NCI-H146 (cell line): ENCODE data around the gene AKR1C3.
"Not testable (repeated sequence)": the region's sequence is repeated elsewhere in the genome, so short reads cannot be mapped to it uniquely, and the experiment has no call there.

Experiments used
- DNase-seq: peaks from one replicate; lab custom pipeline; 2025; lab: John Stamatoyannopoulos, UW

Gene AKR1C3

GRCh38 chr10:5136468-5137087, 42.4 kb downstream of the AKR1C3 start:
- no peak for DNase-seq

- DNase-seq: not testable (repeated sequence)
Measured at GRCh38 chr10:5137699-5138098, 43.5 kb downstream of the AKR1C3 start.

DNA sequence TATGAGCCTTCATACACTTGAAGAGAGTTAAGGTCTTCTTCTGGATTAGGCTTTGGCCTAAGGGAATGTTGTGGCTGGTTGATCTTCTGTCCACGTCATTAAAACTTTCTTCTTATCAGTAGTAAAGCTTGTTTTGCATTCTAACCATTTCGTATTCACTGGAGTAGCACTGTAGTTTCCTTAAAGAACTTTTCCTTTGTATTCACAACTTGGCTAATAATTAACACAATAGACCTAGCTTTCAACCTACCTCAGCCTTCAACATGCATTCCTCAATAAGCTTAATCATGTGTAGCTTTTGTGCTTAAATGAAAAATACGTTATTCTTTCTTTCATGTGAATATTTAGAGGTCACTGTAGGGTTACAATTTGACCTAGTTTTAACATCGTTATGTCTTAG, 48.0 kb downstream of the AKR1C3 start:
- no peak for DNase-seq

DNA sequence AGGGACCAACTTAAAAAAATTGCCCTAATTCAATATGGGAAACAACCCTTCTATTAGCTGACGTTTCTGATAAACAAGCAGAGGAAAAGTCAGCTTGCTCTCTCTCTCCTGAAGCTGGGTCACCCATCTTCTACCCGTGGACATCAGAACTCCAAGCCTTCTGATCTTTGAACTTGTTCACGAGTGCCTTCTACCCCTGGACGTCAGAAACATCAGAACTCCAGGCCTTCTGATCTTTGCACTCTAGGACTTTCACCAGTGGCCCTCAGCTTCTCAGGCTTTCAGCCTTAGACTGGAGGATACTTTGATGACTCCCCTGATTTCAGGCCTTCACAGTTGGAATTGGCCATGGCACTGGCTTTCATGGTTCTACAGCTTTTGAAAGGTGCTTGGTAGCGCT, 48.9 kb downstream of the AKR1C3 start:
- DNase-seq: no peak

GRCh38 chr10:5146920-5147254, 52.7 kb downstream of the AKR1C3 start:
- DNase-seq: no peak

- no peak for DNase-seq
Measured at GRCh38 chr10:5147255-5147980, 53.2 kb downstream of the AKR1C3 start.

DNA sequence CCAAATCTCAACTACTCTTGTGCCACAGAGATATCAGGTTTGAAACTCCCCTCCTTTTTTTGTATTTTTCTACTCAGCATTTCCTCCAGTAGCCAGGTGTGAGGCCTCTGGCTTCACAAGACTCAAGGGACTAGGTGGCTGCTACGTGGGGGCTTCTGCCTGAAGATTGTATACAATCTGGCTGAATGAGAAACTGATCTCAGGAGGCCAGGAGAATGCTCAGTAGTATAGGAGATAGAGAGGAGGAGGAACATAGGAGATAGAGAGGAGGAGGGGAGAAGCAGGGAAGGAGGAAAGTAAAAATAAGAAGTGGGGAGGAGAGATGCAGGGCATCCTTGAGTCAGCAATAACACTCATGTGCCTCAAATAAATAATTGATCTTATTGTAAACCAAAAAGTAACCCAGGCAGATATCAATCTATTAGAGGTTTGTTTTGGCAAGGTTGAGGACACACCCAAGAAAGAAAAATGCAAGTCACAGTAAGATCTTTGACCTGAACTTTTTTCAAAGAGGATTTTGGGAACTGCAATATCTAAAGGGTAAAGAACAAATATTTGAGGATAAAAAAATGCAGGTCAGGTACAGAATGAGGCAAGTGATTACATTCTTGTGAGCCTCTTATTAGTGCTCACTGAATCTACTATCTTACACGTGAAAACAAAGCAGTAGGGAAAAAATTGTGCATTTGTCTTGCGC, 53.9 kb downstream of the AKR1C3 start:
- no peak for DNase-seq

GRCh38 chr10:5148678-5149032, 54.4 kb downstream of the AKR1C3 start:
- no peak for DNase-seq

GRCh38 chr10:5151076-5151475, 56.9 kb downstream of the AKR1C3 start:
- no peak for DNase-seq

DNA sequence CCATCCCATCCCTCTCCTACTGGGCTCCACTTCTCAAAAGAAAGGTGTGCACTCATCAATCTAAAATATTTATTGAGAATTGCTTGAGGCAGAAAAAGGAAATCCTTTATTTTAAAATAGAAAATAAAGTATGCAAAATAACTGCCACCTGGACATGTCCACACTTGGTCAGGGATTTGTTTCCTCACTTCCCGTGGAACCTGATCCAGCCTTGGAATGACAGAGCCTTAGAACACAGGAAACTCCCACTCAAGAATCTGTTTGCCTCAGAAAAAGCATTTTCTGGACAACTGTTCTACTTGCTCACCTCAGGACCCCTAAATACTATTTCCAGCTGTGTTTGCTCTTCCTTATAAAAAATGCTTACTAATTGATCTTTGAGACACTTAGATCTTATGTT, 61.7 kb downstream of the AKR1C3 start:
- no peak for DNase-seq
